Tibial nerve (tissue), 3 donors: Measurements from ENCODE around the gene TP53I11.

Experiments used
- POLR2A ChIP-seq, 2 donors: fragments of 450-650 bp; IDR thresholded peaks; one replicate each; pipeline ENCODE4 v1.6.1; 2017; ENCODE audit warnings: antibody characterized with exemption in 2 of 2, mild to moderate bottlenecking in 2 of 2, moderate library complexity in 2 of 2
- TF ChIP-seq, protein P1 (sequence below), 5 experiments: fragments of 200-600 bp in 3 of 5; fragments of 450-650 bp in 2 of 5; sonication (generic) in 3 of 5; IDR thresholded peaks; one replicate each; pipeline ENCODE4 v1.5.1; 2016 to 2019; ENCODE audit warnings: antibody characterized with exemption in 5 of 5, mild to moderate bottlenecking in 3 of 5, moderate library complexity in 2 of 5

GRCh38 chr11:44920451-44920850 is 30.2 kb downstream of the TP53I11 start:
- TF ChIP-seq, protein P1, sequence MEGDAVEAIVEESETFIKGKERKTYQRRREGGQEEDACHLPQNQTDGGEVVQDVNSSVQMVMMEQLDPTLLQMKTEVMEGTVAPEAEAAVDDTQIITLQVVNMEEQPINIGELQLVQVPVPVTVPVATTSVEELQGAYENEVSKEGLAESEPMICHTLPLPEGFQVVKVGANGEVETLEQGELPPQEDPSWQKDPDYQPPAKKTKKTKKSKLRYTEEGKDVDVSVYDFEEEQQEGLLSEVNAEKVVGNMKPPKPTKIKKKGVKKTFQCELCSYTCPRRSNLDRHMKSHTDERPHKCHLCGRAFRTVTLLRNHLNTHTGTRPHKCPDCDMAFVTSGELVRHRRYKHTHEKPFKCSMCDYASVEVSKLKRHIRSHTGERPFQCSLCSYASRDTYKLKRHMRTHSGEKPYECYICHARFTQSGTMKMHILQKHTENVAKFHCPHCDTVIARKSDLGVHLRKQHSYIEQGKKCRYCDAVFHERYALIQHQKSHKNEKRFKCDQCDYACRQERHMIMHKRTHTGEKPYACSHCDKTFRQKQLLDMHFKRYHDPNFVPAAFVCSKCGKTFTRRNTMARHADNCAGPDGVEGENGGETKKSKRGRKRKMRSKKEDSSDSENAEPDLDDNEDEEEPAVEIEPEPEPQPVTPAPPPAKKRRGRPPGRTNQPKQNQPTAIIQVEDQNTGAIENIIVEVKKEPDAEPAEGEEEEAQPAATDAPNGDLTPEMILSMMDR (IDR thresholded peaks at IDR 0.05) = no peak
- TF ChIP-seq POLR2A (IDR thresholded peaks at IDR 0.05) = no peak
